GM12801 (cell line): ENCODE measurements around the gene MAOA.

ENCODE experiments used
- TF ChIP-seq, protein P1 (sequence below): IDR thresholded peaks from one replicate; pipeline ENCODE4 v1.5.1; 2011; ENCODE audit warnings: control low read depth; ENCODE audit not compliant: insufficient read length; ENCODE audit errors: extremely low read depth

The MAOA gene

DNA sequence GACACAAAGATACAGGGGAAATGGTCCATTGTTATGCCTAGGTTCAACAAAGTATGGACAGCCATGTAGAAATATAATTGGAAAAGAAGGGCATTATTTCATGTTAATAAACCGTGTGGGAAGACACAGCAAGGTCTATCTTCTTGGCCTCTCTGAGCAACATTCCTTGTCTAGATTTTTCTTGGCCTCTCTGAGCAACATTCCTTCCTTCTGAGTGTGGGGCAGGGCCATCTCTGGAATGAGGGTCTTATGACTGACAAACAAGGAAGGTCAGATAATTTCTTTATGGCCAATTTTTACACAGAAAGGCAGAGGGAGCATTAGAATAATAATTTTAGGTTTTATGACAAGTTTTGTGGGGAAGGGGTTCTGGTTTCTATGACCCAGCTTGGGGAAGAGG lies 24.3 kb upstream of the MAOA start:
- TF ChIP-seq, protein P1, sequence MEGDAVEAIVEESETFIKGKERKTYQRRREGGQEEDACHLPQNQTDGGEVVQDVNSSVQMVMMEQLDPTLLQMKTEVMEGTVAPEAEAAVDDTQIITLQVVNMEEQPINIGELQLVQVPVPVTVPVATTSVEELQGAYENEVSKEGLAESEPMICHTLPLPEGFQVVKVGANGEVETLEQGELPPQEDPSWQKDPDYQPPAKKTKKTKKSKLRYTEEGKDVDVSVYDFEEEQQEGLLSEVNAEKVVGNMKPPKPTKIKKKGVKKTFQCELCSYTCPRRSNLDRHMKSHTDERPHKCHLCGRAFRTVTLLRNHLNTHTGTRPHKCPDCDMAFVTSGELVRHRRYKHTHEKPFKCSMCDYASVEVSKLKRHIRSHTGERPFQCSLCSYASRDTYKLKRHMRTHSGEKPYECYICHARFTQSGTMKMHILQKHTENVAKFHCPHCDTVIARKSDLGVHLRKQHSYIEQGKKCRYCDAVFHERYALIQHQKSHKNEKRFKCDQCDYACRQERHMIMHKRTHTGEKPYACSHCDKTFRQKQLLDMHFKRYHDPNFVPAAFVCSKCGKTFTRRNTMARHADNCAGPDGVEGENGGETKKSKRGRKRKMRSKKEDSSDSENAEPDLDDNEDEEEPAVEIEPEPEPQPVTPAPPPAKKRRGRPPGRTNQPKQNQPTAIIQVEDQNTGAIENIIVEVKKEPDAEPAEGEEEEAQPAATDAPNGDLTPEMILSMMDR, result no peak

- TF ChIP-seq, protein P1, result no peak
Observed at GRCh38 chrX:43633081-43633480, 23.0 kb upstream of the MAOA start.

DNA sequence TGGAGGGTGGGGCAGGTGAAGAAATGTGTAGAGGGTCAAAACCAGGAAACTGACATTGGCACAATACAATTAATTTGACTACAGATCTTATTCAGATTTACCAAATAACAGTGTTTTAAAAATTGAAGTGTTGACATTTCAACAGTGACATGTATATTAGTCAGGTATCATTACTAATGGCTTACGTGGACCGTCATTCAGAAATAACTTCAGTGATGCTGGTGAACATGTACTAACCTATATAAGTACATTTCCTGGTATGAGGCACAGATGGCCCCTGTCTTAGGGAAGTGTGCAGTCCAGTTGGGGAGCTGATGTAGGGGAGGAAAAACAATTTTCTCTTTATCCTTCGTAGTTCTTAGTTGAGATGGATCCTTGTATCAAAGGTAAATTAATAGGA lies 22.3 kb upstream of the MAOA start:
- TF ChIP-seq, protein P1, result no peak

DNA sequence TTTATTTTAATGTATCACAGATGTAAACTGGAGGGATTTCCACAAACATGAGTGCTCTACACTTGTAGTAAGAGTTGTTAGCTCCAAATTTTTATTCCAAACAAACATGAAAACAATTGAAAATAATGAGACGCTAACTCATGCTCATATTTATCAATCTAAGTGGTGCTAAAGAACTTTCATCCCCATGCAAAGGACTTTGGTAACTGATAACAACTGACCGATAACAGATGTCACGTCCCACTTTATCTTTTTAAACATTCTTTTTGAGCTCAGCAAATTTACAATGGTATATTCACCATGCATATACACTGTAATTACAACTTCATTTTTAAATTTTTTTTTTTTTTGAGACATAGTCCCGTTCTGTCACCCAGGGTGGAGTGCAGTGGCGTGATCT lies 15.6 kb upstream of the MAOA start:
- TF ChIP-seq, protein P1, result no peak

DNA sequence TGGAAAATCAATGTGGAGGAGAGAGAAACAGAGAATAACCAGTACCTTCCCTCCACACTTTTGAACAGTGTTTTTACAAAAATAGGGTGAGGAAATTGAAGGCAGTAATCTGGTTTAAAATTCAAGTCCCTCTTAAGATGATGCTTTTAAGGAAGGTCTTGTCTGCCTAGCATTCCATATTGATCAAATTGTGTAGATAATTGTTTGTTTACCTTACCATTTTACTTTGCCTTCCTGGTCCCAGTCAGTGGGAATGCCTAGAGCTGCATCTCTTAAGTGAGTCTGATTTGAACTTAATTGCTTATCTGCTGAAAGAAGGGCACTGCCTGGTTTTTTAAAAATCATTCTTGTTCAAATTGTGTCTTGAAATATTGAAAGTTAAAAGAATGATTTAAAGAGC lies 14.4 kb upstream of the MAOA start:
- TF ChIP-seq, protein P1, result no peak

DNA sequence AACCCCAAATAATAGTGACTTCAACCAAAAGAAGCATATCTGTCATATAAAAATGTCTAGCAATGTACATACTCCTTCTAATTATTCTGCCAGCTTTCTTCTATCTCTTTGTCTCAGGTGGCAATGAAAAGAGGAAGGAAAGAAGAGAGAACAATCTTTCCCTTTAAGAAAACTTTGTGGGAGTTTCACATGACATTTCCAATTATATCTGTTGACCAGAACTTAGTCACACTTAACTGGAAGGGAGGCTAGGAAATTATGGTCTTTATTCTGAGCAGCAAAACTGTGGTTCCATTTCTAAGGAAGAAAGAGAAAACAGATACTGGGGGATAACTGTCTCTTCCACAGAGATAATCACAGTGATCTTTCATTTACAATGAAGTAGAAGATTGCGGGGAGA lies 12.9 kb upstream of the MAOA start:
- TF ChIP-seq, protein P1, result no peak

GRCh38 chrX:43643662-43644061 lies 12.4 kb upstream of the MAOA start:
- TF ChIP-seq, protein P1, result no peak
